HepG2 (cell line): Measurements from ENCODE around the gene PAN2. TPM values are rescaled to one million over a fixed set of nuclear protein-coding genes. Genes with fewer than 3 reads are reported as not detected.

Experiments
- ATAC-seq: fragments of 200-7000 bp; cut with Tn5 transposase; 3 replicates; pipeline ENCODE4 v1.9.1; 2020; ENCODE audit warnings: mild to moderate bottlenecking, moderate library complexity
- BruUV-seq: library from RNA; stranded (reverse); fragments of 400-500 nt; replicated peaks from 2 replicates; lab custom pipeline; 2021; lab: Mats Ljungman, UMichigan
- CTCF ChIA-PET: fragments of 300-600 bp; formaldehyde crosslinking; extraction: SDS; loops from one replicate; lab custom pipeline; 2021; ENCODE audit warnings: low total read pairs, inconsistent platforms, low intra/inter-chr PET ratio; lab: Yijun Ruan, JAX
- POLR2A ChIA-PET: fragments of 350-600 bp; sonication (Branson Sonifier 250); formaldehyde crosslinking; loops from one replicate; lab custom pipeline; 2020; ENCODE audit warnings: antibody characterized with exemption, inconsistent platforms; lab: Yijun Ruan, JAX
- DNase-seq: peaks from one replicate; pipeline ENCODE4 v3.0.0-alpha.2; 2015; ENCODE audit warnings: low spot score
- FAIRE-seq: peaks from 3 replicates; lab custom pipeline; 2011; peaks lifted over from hg19 to GRCh38; lab: Jason Lieb, UNC
- H2AFZ ChIP-seq: one replicate; pipeline ENCODE4 v1.6.1; 2011; ENCODE audit warnings: low read length, inconsistent platforms
- H3K27ac ChIP-seq: fragments of 300-600 bp; 3 replicates; pipeline ENCODE4 v1.8.0; 2011; ENCODE audit warnings: mixed run types, mild to moderate bottlenecking, mixed read lengths, low read length, inconsistent platforms; ENCODE audit not compliant: insufficient read depth; ENCODE audit errors: extremely low read length
- H3K27me3 ChIP-seq, 2 experiments: fragments of 200-600 bp in 1 of 2; 2 replicates in 1 of 2; 3 replicates in 1 of 2; pipeline versions ENCODE4 v1.6.0 to v1.8.0; 2011; ENCODE audit warnings: low read length in 2 of 2, mild to moderate bottlenecking in 2 of 2, moderate library complexity in 2 of 2, inconsistent platforms in 1 of 2; ENCODE audit not compliant: insufficient read depth in 2 of 2, control insufficient read depth in 1 of 2
- H3K36me3 ChIP-seq, 2 experiments: fragments of 200-600 bp in 1 of 2; replicated peaks in 1 of 2; 2 replicates in 1 of 2; 3 replicates in 1 of 2; pipeline versions ENCODE4 v1.5.1 to v1.8.0; 2011; ENCODE audit warnings: low read length in 2 of 2, inconsistent platforms in 1 of 2; ENCODE audit not compliant: insufficient read depth in 2 of 2, control insufficient read depth in 1 of 2
- H3K4me1 ChIP-seq: 2 replicates; pipeline ENCODE4 v1.5.1; 2012; ENCODE audit warnings: low read length, inconsistent platforms; ENCODE audit not compliant: insufficient read depth
- H3K4me2 ChIP-seq: 2 replicates; pipeline ENCODE4 v1.6.0; 2011; ENCODE audit warnings: low read depth, low read length, inconsistent platforms
- H3K4me3 ChIP-seq, 3 experiments: fragments of 200-600 bp in 1 of 3; sonication (generic), shearing (Covaris generic) in 1 of 3; replicated peaks in 1 of 3; 2 replicates each; pipeline ENCODE4 v1.5.1; 2011 to 2016; ENCODE audit warnings: low read length in 3 of 3, inconsistent platforms in 2 of 3, low read depth in 2 of 3, mild to moderate bottlenecking in 2 of 3, control low read depth in 1 of 3, mixed read lengths in 1 of 3; ENCODE audit not compliant: insufficient read depth in 1 of 3
- H3K79me2 ChIP-seq: one replicate; pipeline ENCODE4 v1.6.1; 2011; ENCODE audit warnings: low read length, inconsistent platforms; ENCODE audit not compliant: insufficient read depth
- H3K9ac ChIP-seq: 2 replicates; pipeline ENCODE4 v1.6.0; 2011; ENCODE audit warnings: mild to moderate bottlenecking, low read depth, low read length, inconsistent platforms; ENCODE audit not compliant: insufficient read depth
- H3K9me3 ChIP-seq: 2 replicates; pipeline ENCODE4 v1.5.1; 2012; ENCODE audit warnings: mild to moderate bottlenecking, low read length
- H4K20me1 ChIP-seq: 2 replicates; pipeline ENCODE4 v1.6.0; 2011; ENCODE audit warnings: inconsistent platforms, mild to moderate bottlenecking, low read length, moderate library complexity; ENCODE audit not compliant: insufficient read depth
- HOXA9 ChIP-seq: sonication (generic); formaldehyde crosslinking; IDR thresholded peaks from 2 replicates; pipeline ENCODE4 v1.8.1; 2022; ENCODE audit warnings: missing genetic modification reagents, mild to moderate bottlenecking, moderate library complexity, borderline replicate concordance
- JUNB ChIP-seq: sonication (generic); formaldehyde crosslinking; IDR thresholded peaks from 2 replicates; pipeline ENCODE4 v1.8.0; 2022; ENCODE audit warnings: missing genetic modification reagents, mild to moderate bottlenecking, borderline replicate concordance
- PRMT3 ChIP-seq: sonication (generic); formaldehyde crosslinking; IDR thresholded peaks from 2 replicates; pipeline ENCODE4 v1.8.1; 2022; ENCODE audit warnings: low read depth, mild to moderate bottlenecking, moderate library complexity, missing genetic modification reagents, borderline replicate concordance
- TEAD2 ChIP-seq: sonication (generic); formaldehyde crosslinking; IDR thresholded peaks from 2 replicates; pipeline ENCODE4 v1.9.0; 2021; ENCODE audit warnings: missing genetic modification reagents
- ZNF101 ChIP-seq: sonication (generic); formaldehyde crosslinking; IDR thresholded peaks from 2 replicates; pipeline ENCODE4 v1.4.0; 2020; ENCODE audit warnings: mild to moderate bottlenecking, low read depth, missing genetic modification reagents, borderline replicate concordance
- ZNF766 ChIP-seq: sonication (generic); formaldehyde crosslinking; IDR thresholded peaks from 2 replicates; pipeline ENCODE4 v1.5.0; 2020; ENCODE audit warnings: missing genetic modification reagents, borderline replicate concordance
- WGBS: methylation state at CpG from one replicate; pipeline ENCODE4 v1.1.6; 2017; ENCODE audit warnings: low lambda C conversion rate; 5-methylcytosine and 5-hydroxymethylcytosine counted together
- in situ Hi-C: cut with HindIII; loops from 2 replicates; pipeline ENCODE4 v1.10.0; 2017; ENCODE audit warnings: low pct_unique_long_range_greater_than_20kb; ENCODE audit not compliant: extremely low pct_ligation_motif_present
- intact Hi-C: fragments of 100-400 bp; cut with micrococcal nuclease; formaldehyde crosslinking; loops from one replicate; pipeline ENCODE4 v1.10.0; 2022; ENCODE audit not compliant: unreplicated experiment
- polyA plus RNA-seq, 8 experiments: library from polyadenylated mRNA; depleted of rRNA in 3 of 8; stranded (reverse) in 7 of 8; unstranded in 1 of 8; fragments of >200 nt; fragmentation: Illumina TruSeq in 4 of 8; extraction: Trizol in 4 of 8; gene quantifications; 2 replicates each; pipeline versions ENCODE4 v1.2.1 to v1.2.3, GENCODE V29; 2011 to 2016; ENCODE audit warnings: low read depth in 4 of 8, missing spikeins in 1 of 8, mixed read lengths in 1 of 8; ENCODE audit not compliant: insufficient read depth in 1 of 8
- total RNA-seq, 5 experiments: library from RNA; depleted of rRNA; stranded (reverse); fragments of >200 nt; fragmentation: Illumina TruSeq; extraction: Trizol; gene quantifications; 2 replicates each; pipeline ENCODE4 v1.2.3, GENCODE V29; 2016; ENCODE audit warnings: low read depth in 1 of 5
- TF ChIP-seq, protein P1 (sequence below): sonication (generic); formaldehyde crosslinking; IDR thresholded peaks from 2 replicates; pipeline ENCODE4 v1.4.0; 2020; ENCODE audit warnings: missing genetic modification reagents
- TF ChIP-seq, protein P2 (sequence below): fragments of 450-650 bp; IDR thresholded peaks from 2 replicates; pipeline ENCODE4 v1.6.1; 2016
- TF ChIP-seq, protein P3 (sequence below): sonication (generic); formaldehyde crosslinking; IDR thresholded peaks from one replicate; pipeline ENCODE4 v1.5.1; 2020; ENCODE audit warnings: mild to moderate bottlenecking, missing genetic modification reagents; ENCODE audit errors: not compliant biosample characterization

PAN2 gene
- total and polyA plus RNA-seq, 2 of the 13 experiments (the other 11 are each of a cell fraction or from before 2014, with no cell fraction given), result 27.2 to 61.1 TPM

DNA sequence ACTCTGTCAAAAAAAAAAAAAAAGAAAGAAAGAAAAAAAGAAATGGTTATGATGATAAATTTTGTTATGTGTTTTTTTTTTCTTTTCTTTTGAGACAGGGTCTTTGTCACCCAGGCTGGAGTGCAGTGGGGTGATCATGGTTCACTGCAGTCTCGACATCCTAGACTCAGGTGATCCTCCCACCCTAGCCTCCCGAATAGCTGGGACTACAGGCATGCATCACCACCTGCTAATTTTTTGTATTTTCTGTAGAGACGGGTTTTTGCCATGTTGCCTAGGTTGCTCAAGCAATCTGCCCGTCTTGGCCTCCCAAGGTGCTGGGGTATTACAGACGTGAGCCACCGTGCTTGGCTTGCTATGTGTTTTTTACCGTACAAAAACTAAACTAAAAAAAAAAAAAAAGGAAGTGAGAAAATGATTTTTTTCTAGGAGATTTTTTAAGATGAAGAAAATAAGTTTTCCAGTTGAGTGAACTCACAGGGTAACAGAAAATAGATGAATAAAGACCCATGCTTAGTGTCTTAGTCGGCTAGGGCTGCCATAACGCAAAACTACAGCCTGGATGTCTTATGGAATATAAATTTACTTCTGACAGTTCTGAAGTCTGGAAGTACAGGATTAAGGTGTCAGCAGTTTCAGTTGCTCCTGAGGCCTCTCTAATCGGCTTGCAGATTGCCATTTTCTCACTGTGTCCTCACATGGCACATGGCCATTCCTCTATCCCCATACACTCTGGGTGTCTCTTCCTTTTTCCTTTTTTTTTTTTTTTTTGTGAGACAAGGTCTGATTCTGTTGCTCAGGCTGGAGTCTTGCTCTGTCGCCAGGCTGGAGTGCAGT is 42.0 kb upstream of the PAN2 start:
- no peak for DNase-seq
- Histone ChIP-seq H3K9ac (no peak overlapping the region), H3K36me3 (no peaks in the 10 kb centered on the region), H3K79me2 (no peaks in the 10 kb centered on the region), H2AFZ (no peak overlapping the region), H4K20me1 (no peaks in the 10 kb centered on the region), H3K27ac (no peak overlapping the region), H3K27me3 (no peaks in the 10 kb centered on the region), H3K4me2 (no peak overlapping the region), H3K4me3 (no peak overlapping the region), H3K4me1 (peaks cover 45% of the 10 kb centered on the region), H3K9me3 (no peaks in the 10 kb centered on the region)
- ChIA-PET CTCF (no interaction called here), POLR2A (interaction anchor here (1.2 to 2.2 kb wide), 4 partner anchors 13 to 42 kb away, joined by 3 to 15 read pairs (median 6); partner anchors contain the start of genes APOF, PAN2 and STAT2)
- in situ Hi-C loops, result no loop called here
- intact Hi-C loops, result loop anchor here (1.0 kb wide), 1 partner anchor 11 kb away; no protein-coding TSS in a partner anchor
- WGBS, result 60% methylated on average over 11 of the region's 11 CpGs
- ATAC-seq, result no peak
- no peak for FAIRE-seq
- no TSS peak for BruUV-seq
- no peak for TF ChIP-seq HOXA9 (CRISPR knock-in tag)
- TF ChIP-seq, protein P1, sequence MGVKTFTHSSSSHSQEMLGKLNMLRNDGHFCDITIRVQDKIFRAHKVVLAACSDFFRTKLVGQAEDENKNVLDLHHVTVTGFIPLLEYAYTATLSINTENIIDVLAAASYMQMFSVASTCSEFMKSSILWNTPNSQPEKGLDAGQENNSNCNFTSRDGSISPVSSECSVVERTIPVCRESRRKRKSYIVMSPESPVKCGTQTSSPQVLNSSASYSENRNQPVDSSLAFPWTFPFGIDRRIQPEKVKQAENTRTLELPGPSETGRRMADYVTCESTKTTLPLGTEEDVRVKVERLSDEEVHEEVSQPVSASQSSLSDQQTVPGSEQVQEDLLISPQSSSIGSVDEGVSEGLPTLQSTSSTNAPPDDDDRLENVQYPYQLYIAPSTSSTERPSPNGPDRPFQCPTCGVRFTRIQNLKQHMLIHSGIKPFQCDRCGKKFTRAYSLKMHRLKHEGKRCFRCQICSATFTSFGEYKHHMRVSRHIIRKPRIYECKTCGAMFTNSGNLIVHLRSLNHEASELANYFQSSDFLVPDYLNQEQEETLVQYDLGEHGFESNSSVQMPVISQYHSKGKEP, result no peak
- TF ChIP-seq, protein P2, sequence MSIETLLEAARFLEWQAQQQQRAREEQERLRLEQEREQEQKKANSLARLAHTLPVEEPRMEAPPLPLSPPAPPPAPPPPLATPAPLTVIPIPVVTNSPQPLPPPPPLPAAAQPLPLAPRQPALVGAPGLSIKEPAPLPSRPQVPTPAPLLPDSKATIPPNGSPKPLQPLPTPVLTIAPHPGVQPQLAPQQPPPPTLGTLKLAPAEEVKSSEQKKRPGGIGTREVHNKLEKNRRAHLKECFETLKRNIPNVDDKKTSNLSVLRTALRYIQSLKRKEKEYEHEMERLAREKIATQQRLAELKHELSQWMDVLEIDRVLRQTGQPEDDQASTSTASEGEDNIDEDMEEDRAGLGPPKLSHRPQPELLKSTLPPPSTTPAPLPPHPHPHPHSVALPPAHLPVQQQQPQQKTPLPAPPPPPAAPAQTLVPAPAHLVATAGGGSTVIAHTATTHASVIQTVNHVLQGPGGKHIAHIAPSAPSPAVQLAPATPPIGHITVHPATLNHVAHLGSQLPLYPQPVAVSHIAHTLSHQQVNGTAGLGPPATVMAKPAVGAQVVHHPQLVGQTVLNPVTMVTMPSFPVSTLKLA, result no peak
- no peak for TF ChIP-seq ZNF766 (CRISPR knock-in tag)
- TF ChIP-seq, protein P3, sequence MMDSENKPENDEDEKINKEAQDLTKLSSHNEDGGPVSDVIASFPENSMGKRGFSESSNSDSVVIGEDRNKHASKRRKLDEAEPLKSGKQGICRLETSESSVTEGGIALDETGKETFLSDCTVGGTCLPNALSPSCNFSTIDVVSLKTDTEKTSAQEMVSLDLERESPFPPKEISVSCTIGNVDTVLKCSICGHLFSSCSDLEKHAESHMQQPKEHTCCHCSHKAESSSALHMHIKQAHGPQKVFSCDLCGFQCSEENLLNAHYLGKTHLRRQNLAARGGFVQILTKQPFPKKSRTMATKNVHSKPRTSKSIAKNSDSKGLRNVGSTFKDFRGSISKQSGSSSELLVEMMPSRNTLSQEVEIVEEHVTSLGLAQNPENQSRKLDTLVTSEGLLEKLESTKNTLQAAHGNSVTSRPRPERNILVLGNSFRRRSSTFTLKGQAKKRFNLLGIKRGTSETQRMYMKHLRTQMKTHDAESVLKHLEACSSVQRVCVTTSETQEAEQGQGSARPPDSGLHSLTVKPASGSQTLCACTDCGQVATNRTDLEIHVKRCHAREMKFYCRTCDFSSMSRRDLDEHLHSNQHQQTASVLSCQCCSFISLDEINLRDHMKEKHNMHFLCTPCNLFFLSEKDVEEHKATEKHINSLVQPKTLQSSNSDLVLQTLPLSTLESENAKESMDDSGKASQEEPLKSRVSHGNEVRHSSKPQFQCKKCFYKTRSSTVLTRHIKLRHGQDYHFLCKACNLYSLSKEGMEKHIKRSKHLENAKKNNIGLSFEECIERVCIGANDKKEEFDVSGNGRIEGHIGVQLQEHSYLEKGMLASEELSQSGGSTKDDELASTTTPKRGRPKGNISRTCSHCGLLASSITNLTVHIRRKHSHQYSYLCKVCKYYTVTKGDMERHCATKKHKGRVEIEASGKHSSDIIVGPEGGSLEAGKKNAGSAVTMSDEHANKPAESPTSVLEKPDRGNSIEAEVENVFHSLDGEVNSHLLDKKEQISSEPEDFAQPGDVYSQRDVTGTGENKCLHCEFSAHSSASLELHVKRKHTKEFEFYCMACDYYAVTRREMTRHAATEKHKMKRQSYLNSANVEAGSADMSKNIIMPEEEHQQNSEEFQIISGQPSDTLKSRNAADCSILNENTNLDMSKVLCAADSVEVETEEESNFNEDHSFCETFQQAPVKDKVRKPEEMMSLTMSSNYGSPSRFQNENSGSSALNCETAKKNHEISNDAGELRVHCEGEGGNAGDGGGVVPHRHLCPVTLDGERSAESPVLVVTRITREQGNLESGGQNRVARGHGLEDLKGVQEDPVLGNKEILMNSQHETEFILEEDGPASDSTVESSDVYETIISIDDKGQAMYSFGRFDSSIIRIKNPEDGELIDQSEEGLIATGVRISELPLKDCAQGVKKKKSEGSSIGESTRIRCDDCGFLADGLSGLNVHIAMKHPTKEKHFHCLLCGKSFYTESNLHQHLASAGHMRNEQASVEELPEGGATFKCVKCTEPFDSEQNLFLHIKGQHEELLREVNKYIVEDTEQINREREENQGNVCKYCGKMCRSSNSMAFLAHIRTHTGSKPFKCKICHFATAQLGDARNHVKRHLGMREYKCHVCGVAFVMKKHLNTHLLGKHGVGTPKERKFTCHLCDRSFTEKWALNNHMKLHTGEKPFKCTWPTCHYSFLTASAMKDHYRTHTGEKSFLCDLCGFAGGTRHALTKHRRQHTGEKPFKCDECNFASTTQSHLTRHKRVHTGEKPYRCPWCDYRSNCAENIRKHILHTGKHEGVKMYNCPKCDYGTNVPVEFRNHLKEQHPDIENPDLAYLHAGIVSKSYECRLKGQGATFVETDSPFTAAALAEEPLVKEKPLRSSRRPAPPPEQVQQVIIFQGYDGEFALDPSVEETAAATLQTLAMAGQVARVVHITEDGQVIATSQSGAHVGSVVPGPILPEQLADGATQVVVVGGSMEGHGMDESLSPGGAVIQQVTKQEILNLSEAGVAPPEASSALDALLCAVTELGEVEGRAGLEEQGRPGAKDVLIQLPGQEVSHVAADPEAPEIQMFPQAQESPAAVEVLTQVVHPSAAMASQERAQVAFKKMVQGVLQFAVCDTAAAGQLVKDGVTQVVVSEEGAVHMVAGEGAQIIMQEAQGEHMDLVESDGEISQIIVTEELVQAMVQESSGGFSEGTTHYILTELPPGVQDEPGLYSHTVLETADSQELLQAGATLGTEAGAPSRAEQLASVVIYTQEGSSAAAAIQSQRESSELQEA (CRISPR knock-in tag), result no peak
- no peak for TF ChIP-seq ZNF101 (CRISPR knock-in tag)
- no peak for TF ChIP-seq PRMT3 (CRISPR knock-in tag)
- no peak for TF ChIP-seq TEAD2 (CRISPR knock-in tag)
- TF ChIP-seq JUNB (CRISPR knock-in tag), result no peak
